ENCODE measurements around the gene ITM2B. TPM values are rescaled to one million over a fixed set of nuclear protein-coding genes. Genes with fewer than 3 reads are reported as not detected.

The ITM2B gene
- total RNA-seq, 1 experiment from 2014 or later: 178 TPM

DNA sequence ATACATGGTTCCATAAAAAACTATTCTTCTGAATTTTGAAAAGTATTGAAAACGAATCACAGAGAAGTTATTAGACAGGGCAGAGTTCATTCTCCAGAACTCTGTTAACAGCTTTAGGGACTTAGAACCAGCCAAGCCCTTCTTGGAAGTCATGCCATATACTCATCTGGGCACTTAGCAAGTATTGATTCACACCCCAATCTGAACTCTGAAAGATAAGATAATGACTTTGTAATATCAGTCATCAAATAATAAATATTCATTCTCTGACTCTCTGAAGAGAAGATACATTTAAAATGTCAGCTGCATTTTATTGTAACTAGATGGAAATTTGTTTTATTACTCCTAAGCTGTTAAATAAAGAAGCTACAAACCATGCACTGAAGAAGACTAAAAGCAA is 43.8 kb upstream of the ITM2B start (continued):
- TF ChIP-seq, protein P1, sequence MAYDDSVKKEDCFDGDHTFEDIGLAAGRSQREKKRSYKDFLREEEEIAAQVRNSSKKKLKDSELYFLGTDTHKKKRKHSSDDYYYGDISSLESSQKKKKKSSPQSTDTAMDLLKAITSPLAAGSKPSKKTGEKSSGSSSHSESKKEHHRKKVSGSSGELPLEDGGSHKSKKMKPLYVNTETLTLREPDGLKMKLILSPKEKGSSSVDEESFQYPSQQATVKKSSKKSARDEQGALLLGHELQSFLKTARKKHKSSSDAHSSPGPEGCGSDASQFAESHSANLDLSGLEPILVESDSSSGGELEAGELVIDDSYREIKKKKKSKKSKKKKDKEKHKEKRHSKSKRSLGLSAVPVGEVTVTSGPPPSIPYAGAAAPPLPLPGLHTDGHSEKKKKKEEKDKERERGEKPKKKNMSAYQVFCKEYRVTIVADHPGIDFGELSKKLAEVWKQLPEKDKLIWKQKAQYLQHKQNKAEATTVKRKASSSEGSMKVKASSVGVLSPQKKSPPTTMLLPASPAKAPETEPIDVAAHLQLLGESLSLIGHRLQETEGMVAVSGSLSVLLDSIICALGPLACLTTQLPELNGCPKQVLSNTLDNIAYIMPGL (CRISPR knock-in tag; IDR thresholded peaks at IDR 0.05): no peak
- TF ChIP-seq FOXJ3 (CRISPR knock-in tag; IDR thresholded peaks at IDR 0.05; ENCODE audit: borderline replicate concordance) (no peak), TCF7 (CRISPR knock-in tag; IDR thresholded peaks at IDR 0.05; ENCODE audit: low read depth) (no peak), PRRX2 (CRISPR knock-in tag; IDR thresholded peaks at IDR 0.05) (no peak), ZNF138 (CRISPR knock-in tag; conservative IDR thresholded peaks at IDR 0.05) (no peak)

DNA sequence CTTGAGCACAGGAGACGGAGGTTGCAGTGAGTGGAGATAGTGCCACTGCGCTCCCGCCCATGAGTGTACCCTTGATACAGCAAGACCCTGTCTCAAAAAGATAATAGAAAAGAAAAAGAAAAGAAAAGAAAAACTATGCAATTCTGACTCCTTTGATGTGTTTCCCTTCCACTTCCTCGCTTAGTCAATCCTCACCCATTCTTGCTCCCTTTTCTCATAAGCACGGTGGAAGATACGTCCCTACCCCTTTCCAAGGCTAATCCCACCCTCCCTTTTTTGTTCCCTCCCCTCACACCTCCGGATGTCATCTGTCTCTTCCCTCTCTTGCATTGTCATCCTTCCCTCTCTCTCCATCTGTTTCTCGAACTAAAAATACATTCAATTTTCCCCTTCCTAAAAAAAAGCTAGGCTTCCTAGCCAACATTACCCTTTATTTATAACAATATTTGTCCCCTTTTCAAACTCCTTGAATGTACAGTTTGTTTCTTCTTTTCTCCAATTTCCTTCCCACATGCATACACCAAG is 40.5 kb upstream of the ITM2B start:
- TF ChIP-seq SMAD4 (CRISPR knock-in tag; IDR thresholded peaks at IDR 0.05) (no peak), GABPB1 (CRISPR knock-in tag; IDR thresholded peaks at IDR 0.05) (no peak), ELF4 (CRISPR knock-in tag; IDR thresholded peaks at IDR 0.05; ENCODE audit: low read depth) (no peak), TEAD1 (CRISPR knock-in tag; IDR thresholded peaks at IDR 0.05) (no peak), NFATC4 (CRISPR knock-in tag; IDR thresholded peaks at IDR 0.05) (no peak), FOXP1 (CRISPR knock-in tag; IDR thresholded peaks at IDR 0.05; ENCODE audit: borderline replicate concordance) (no peak), ZMAT4 (CRISPR knock-in tag; IDR thresholded peaks at IDR 0.05) (no peak), RORB (CRISPR knock-in tag; IDR thresholded peaks at IDR 0.05) (no peak), HMGA2 (CRISPR knock-in tag; IDR thresholded peaks at IDR 0.05) (no peak), NR1H2 (CRISPR knock-in tag; IDR thresholded peaks at IDR 0.05) (no peak), ZNF512 (CRISPR knock-in tag; IDR thresholded peaks at IDR 0.05; ENCODE audit: borderline replicate concordance) (no peak), ZNF138 (CRISPR knock-in tag; conservative IDR thresholded peaks at IDR 0.05) (no peak), ATF2 (CRISPR knock-in tag; IDR thresholded peaks at IDR 0.05; ENCODE audit: borderline replicate concordance, low read depth) (no peak), ZNF671 (CRISPR knock-in tag; IDR thresholded peaks at IDR 0.05) (no peak)
- TF ChIP-seq, protein P2, sequence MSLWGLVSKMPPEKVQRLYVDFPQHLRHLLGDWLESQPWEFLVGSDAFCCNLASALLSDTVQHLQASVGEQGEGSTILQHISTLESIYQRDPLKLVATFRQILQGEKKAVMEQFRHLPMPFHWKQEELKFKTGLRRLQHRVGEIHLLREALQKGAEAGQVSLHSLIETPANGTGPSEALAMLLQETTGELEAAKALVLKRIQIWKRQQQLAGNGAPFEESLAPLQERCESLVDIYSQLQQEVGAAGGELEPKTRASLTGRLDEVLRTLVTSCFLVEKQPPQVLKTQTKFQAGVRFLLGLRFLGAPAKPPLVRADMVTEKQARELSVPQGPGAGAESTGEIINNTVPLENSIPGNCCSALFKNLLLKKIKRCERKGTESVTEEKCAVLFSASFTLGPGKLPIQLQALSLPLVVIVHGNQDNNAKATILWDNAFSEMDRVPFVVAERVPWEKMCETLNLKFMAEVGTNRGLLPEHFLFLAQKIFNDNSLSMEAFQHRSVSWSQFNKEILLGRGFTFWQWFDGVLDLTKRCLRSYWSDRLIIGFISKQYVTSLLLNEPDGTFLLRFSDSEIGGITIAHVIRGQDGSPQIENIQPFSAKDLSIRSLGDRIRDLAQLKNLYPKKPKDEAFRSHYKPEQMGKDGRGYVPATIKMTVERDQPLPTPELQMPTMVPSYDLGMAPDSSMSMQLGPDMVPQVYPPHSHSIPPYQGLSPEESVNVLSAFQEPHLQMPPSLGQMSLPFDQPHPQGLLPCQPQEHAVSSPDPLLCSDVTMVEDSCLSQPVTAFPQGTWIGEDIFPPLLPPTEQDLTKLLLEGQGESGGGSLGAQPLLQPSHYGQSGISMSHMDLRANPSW (CRISPR knock-in tag; conservative IDR thresholded peaks at IDR 0.05; ENCODE audit: low read depth): no peak
- ATAC-seq: no peak
- ChIA-PET POLR2A (no interaction called here), CTCF (no interaction called here)
- DNase-seq (ENCODE audit: low spot score): no peak
- Mint-ChIP-seq H3K9me3 (peaks cover 9% of the 10 kb centered on the region), H3K36me3 (no peaks in the 10 kb centered on the region), H3K4me3 (no peak overlapping the region), H3K27ac (no peak overlapping the region), H3K27me3 (ENCODE audit: low read depth) (no peaks in the 10 kb centered on the region), H3K4me1 (peaks cover 6% of the 10 kb centered on the region)
